NCI-H2196 treated with DMSO at 0.1 percent for 48 hours (cell line): ENCODE data around the gene NAMPT.

Source experiments
- DNase-seq: peaks from one replicate; lab custom pipeline; 2025; ENCODE audit not compliant: unreplicated experiment; lab: John Stamatoyannopoulos, UW

The NAMPT gene

GRCh38 chr7:106276513-106276912 lies 8.3 kb downstream of the NAMPT start:
- no peak for DNase-seq

- no peak for DNase-seq
Observed at GRCh38 chr7:106273009-106273668, 11.6 kb downstream of the NAMPT start.

GRCh38 chr7:106270122-106270977 lies 14.4 kb downstream of the NAMPT start:
- DNase-seq: no peak

- DNase-seq: no peak
Observed at GRCh38 chr7:106269254-106269961, 15.4 kb downstream of the NAMPT start.

- DNase-seq: no peak
Observed at GRCh38 chr7:106265133-106265532, 19.6 kb downstream of the NAMPT start.

- DNase-seq: no peak
Observed at GRCh38 chr7:106262221-106262881, 22.4 kb downstream of the NAMPT start.

- DNase-seq: no peak
Observed at GRCh38 chr7:106260136-106260561, 24.6 kb downstream of the NAMPT start.

- no peak for DNase-seq
Observed at GRCh38 chr7:106258789-106259188, 26.0 kb downstream of the NAMPT start.

GRCh38 chr7:106257752-106258151 lies 27.0 kb downstream of the NAMPT start:
- no peak for DNase-seq

GRCh38 chr7:106256144-106256543 lies 28.6 kb downstream of the NAMPT start:
- DNase-seq: no peak

- no peak for DNase-seq
Observed at GRCh38 chr7:106255246-106255645, 29.5 kb downstream of the NAMPT start.

GRCh38 chr7:106254525-106255116 lies 30.2 kb downstream of the NAMPT start:
- no peak for DNase-seq

- no peak for DNase-seq
Observed at GRCh38 chr7:106252568-106252967, 32.2 kb downstream of the NAMPT start.

- DNase-seq: no peak
Observed at GRCh38 chr7:106249488-106249887, 35.3 kb downstream of the NAMPT start.

- DNase-seq: no peak
Observed at GRCh38 chr7:106248600-106248999, 36.2 kb downstream of the NAMPT start.

GRCh38 chr7:106247841-106248240 lies 36.9 kb downstream of the NAMPT start:
- DNase-seq: no peak

GRCh38 chr7:106246902-106247711 lies 37.7 kb downstream of the NAMPT start:
- no peak for DNase-seq

- no peak for DNase-seq
Observed at GRCh38 chr7:106243893-106244292, 40.9 kb downstream of the NAMPT start.

- DNase-seq: no peak
Observed at GRCh38 chr7:106239406-106239805, 45.4 kb downstream of the NAMPT start.

- no peak for DNase-seq
Observed at GRCh38 chr7:106238830-106239229, 46.0 kb downstream of the NAMPT start.
